Tibial nerve (tissue), 4 donors: ENCODE measurements around the gene CLCF1. TPM values are rescaled to one million over a fixed set of nuclear protein-coding genes. Genes with fewer than 3 reads are reported as not detected.

Source experiments
- DNase-seq, 2 donors: peaks; one replicate each; pipeline ENCODE4 v3.0.0-alpha.2; 2019; ENCODE audit warnings: low spot score in 2 of 2
- H3K27ac ChIP-seq, 4 donors: fragments of 200-600 bp; sonication (generic) in 3 of 4; one replicate each; pipeline ENCODE4 v1.5.1; 2017 to 2019; ENCODE audit warnings: mild to moderate bottlenecking in 1 of 4
- H3K27me3 ChIP-seq, 2 donors: fragments of 200-600 bp; sonication (generic) in 1 of 2; one replicate each; pipeline versions ENCODE4 v1.5.1 to v1.6.0; 2017 to 2019
- H3K36me3 ChIP-seq, 3 donors: fragments of 200-600 bp; sonication (generic); one replicate each; pipeline ENCODE4 v1.5.1; 2018 to 2019
- H3K4me1 ChIP-seq, 4 donors: fragments of 200-600 bp; sonication (generic) in 3 of 4; one replicate each; pipeline ENCODE4 v1.5.1; 2017 to 2019
- H3K4me3 ChIP-seq, 4 donors: fragments of 200-600 bp; sonication (generic) in 3 of 4; one replicate each; pipeline ENCODE4 v1.5.1; 2017 to 2019; ENCODE audit warnings: mild to moderate bottlenecking in 1 of 4, moderate library complexity in 1 of 4
- H3K9me3 ChIP-seq, 4 donors: fragments of 200-600 bp; sonication (generic) in 3 of 4; one replicate each; pipeline ENCODE4 v1.5.1; 2017 to 2019
- CTCF ChIP-seq, 5 experiments: fragments of 200-600 bp in 3 of 5; fragments of 450-650 bp in 2 of 5; sonication (generic) in 3 of 5; IDR thresholded peaks; one replicate each; pipeline ENCODE4 v1.5.1; 2016 to 2019; ENCODE audit warnings: antibody characterized with exemption in 5 of 5, mild to moderate bottlenecking in 3 of 5, moderate library complexity in 2 of 5
- EP300 ChIP-seq, 2 donors: sonication (generic); formaldehyde crosslinking; IDR thresholded peaks; one replicate each; pipeline ENCODE4 v1.6.1; 2017; ENCODE audit warnings: antibody characterized with exemption in 2 of 2, mild to moderate bottlenecking in 1 of 2
- POLR2A ChIP-seq, 2 donors: fragments of 450-650 bp; IDR thresholded peaks; one replicate each; pipeline ENCODE4 v1.6.1; 2017; ENCODE audit warnings: antibody characterized with exemption in 2 of 2, mild to moderate bottlenecking in 2 of 2, moderate library complexity in 2 of 2
- WGBS, 2 donors: methylation state at CpG; one replicate each; pipeline ENCODE4 v1.1.5; 2018; 5-methylcytosine and 5-hydroxymethylcytosine counted together
- total RNA-seq, 4 donors: library from RNA; depleted of rRNA; stranded (reverse); fragments of >200 nt; gene quantifications; one replicate each; pipeline ENCODE4 v1.1.0, GENCODE V29; 2016

CLCF1 gene
- total RNA-seq: 10 to 100 TPM in 1 of 4 donors, 1 to 10 TPM in 3; 3.7 to 23.1 (median 5.9) TPM

- no peaks in the 10 kb centered on the region for H3K36me3 ChIP-seq
- 0% methylated on average over 16 to 60 of the region's 76 CpGs for WGBS, 2 donors
- DNase-seq: peak in 1 of 2 donors; percentile 40
- peaks cover 0 to 62% (median 48%) of the 10 kb centered on the region in 4 donors for H3K4me1 ChIP-seq
- H3K9me3 ChIP-seq: no peaks in the 10 kb centered on the region
- peak within 1 kb of the TSS; percentile 46 to 91 (median 76) for H3K4me3 ChIP-seq
- H3K27me3 ChIP-seq: no peaks in the 10 kb centered on the region
- no peak for TF ChIP-seq CTCF (IDR thresholded peaks at IDR 0.05)
- TF ChIP-seq EP300 (IDR thresholded peaks at IDR 0.05): peak in 1 of 2 donors; percentile 7
- TF ChIP-seq POLR2A (IDR thresholded peaks at IDR 0.05): peak in 1 of 2 donors; percentile 1
- peak within 1 kb of the TSS; percentile 87 to 99 (median 97) for H3K27ac ChIP-seq
Observed at GRCh38 chr11:67372993-67373647, at the start of gene CLCF1. CLCF1 (minus strand) TSS chr11:67373598; CDS start chr11:67373539, 59 bp downstream.

- Histone ChIP-seq H3K27me3 (no peaks in the 10 kb centered on the region), H3K4me1 (peaks cover 0 to 38% (median 15%) of the 10 kb centered on the region in 4 donors), H3K36me3 (no peaks in the 10 kb centered on the region), H3K9me3 (no peaks in the 10 kb centered on the region), H3K27ac (no peak overlapping the region), H3K4me3 (no peak overlapping the region)
- no peak for DNase-seq
- 69 to 72% methylated on average over 5 to 6 of the region's 6 CpGs for WGBS, 2 donors
- TF ChIP-seq CTCF (IDR thresholded peaks at IDR 0.05): no peak
- TF ChIP-seq EP300 (IDR thresholded peaks at IDR 0.05): no peak
- TF ChIP-seq POLR2A (IDR thresholded peaks at IDR 0.05): no peak
Observed at GRCh38 chr11:67422891-67423290, 49.5 kb upstream of the CLCF1 start.

GRCh38 chr11:67421430-67422031 is 48.1 kb upstream of the CLCF1 start:
- Histone ChIP-seq H3K27ac (peak overlapping the region; percentile 89 to 94 (median 92)), H3K36me3 (no peaks in the 10 kb centered on the region), H3K4me3 (peak overlapping the region in 3 of 4 donors; percentile 39 to 75 (median 75)), H3K4me1 (peaks cover 0 to 42% (median 25%) of the 10 kb centered on the region in 4 donors), H3K27me3 (no peaks in the 10 kb centered on the region), H3K9me3 (no peaks in the 10 kb centered on the region)
- DNase-seq: no peak
- 75 to 76% methylated on average over 22 of the region's 22 CpGs for WGBS, 2 donors
- TF ChIP-seq CTCF (IDR thresholded peaks at IDR 0.05) (no peak), POLR2A (IDR thresholded peaks at IDR 0.05) (no peak), EP300 (IDR thresholded peaks at IDR 0.05) (no peak)

- H3K27me3 ChIP-seq: no peaks in the 10 kb centered on the region
- H3K4me1 ChIP-seq: peaks cover 0 to 49% (median 32%) of the 10 kb centered on the region in 4 donors
- TF ChIP-seq CTCF (IDR thresholded peaks at IDR 0.05) (peak in 2 of 5 experiments; percentile 46 to 63), EP300 (IDR thresholded peaks at IDR 0.05) (peak; percentile 33 to 74), POLR2A (IDR thresholded peaks at IDR 0.05) (peak; percentile 42 to 84)
Observed at GRCh38 chr11:67420646-67421429, 47.4 kb upstream of the CLCF1 start.

More at GRCh38 chr11:67420646-67421429, 47.4 kb upstream of the CLCF1 start:
- H3K9me3 ChIP-seq: no peaks in the 10 kb centered on the region
- H3K27ac ChIP-seq: peak overlapping the region; percentile 89 to 94 (median 92)
- H3K4me3 ChIP-seq: peak overlapping the region; percentile 39 to 75 (median 62)
- WGBS, 2 donors: 2% methylated on average over 19 to 24 of the region's 97 CpGs
- no peaks in the 10 kb centered on the region for H3K36me3 ChIP-seq
- peak; percentile 92 to 93 for DNase-seq
